GM18517 (cell line): Measurements from ENCODE around the gene TRIM29.

Experiments used
- ATAC-seq: cut with Tn5 transposase; IDR thresholded peaks from one replicate; pipeline ENCODE4 v1.9.1; 2021; ENCODE audit warnings: mild to moderate bottlenecking, moderate library complexity; ENCODE audit not compliant: unreplicated experiment

The TRIM29 gene

DNA sequence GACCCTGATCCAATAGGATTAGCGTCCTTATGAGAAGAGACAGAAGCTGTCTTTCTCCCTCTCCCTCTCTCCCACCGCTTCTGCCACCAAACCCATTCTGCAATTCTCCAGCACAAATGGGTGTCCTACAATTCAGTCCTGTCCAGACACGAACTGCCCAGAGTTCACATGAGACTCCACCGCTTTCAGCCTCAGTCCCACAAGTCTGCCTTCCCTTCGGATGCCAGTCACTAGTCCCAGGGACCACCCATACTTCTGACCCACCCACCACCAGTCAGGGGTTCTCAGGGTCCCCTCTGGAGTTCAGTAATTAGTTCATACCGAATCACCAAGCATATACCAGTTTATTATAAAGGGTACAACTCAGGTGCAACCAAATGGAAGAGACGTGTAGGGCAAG lies 73.6 kb downstream of the TRIM29 start:
- ATAC-seq = no peak

GRCh38 chr11:120063686-120064340 lies 74.1 kb downstream of the TRIM29 start:
- no peak for ATAC-seq

DNA sequence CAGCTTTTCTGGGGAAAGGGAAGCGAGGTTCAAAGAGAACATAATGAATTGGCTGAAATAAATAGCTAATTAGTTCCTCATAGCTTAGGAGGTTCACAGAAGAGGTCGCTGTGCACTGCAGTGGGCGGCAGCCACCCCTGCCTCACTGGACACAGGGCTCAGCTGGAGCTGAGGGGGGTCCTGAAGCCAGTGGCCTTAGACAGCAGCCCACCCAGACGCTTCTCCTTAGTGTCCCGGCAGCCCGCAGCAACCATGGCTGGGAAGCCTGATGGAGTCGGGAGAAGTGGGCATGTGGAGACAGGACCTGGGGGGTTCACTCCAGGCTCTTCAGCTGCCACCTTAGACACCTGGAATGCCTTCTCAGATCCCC lies 75.4 kb downstream of the TRIM29 start:
- ATAC-seq = no peak

DNA sequence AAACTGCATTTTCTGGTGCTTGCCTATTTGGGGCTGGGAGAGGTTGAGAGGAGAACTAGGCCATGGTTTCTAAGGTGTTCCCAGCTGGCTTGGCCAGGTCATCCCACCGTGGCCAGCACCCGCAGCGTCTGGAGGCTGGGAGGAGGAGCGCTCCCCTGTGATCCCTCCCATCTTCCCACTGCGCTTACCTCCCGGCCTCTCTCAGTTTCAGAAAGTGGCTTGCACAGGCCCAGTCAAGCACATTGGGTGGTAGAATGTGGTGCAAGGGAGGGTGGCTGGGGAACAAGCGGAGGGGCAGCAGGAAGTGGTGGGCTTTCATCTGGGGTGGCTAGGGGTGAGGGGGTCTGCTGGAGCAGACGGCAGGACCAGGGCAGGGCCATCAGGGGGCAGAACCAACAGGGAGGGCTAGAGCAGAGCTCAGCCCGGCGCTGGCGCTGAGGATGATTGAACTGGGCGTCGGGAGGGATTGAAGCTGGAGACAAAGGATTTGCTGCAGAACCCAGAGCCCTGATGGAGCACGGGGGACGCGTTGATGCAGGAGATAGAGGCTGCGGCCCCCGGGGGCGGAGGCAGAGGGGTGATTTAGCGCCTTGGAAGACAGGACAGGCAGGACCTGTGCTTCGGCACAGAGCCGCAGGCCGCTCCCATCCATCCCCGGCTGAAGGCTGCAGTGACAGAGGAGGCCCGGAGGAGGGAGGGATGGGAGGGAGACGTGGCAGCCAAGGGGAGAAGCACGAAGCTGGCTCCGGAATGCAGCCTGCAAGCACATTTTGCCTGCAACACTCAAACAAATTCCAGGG lies 76.0 kb downstream of the TRIM29 start:
- no peak for ATAC-seq
